Measurements from ENCODE around the gene CAPN2.
A peak's percentile ranks its signal among the peaks of the same experiment; 100 is the strongest.

Gene CAPN2

DNA sequence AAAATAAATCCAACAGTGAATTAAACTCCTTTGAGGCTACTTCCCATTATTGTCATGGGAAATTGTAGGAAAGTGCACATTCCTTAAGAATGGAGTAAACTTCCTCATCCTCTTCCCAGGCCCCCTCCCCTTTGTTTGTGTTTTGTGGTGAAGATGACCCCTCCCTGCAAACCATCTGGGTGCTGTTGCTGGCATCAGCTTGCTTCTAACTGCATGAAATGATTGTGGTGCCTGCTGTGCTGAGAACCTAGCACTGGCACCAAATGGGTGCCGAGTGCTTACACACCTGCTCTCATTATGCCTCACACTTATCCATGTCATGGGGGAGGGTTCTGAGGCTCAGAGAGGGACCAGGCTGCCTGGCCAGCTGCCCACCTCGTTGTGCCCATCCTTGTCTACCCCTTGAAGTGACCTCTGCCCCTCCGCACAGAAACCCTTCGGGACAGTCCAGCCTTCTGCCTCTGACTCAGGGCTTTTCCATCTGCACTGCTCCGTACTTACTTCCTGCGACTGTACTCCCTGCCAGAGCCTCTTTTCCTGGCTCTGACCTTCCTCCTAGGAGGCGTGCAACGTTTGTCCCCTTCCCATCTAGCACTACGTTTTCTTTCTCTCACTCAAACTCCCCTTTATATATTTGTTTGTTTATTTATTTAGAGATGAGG is 30.6 kb downstream of the CAPN2 start:
- H3K18ac ChIP-seq (ENCODE audit: low read length) = no peak overlapping the region
- H3K79me2 ChIP-seq (ENCODE audit: control insufficient read depth, insufficient read depth, low read length) = no peaks in the 10 kb centered on the region
- H3K36me3 ChIP-seq (ENCODE audit: control insufficient read depth, insufficient read depth, low read length) = peaks cover 5% of the 10 kb centered on the region
- H4K5ac ChIP-seq (ENCODE audit: low read length) = no peak overlapping the region
- no peak overlapping the region for H2AK5ac ChIP-seq (ENCODE audit: low read length)
- H3K27ac ChIP-seq (ENCODE audit: low read depth, low read length) = no peak overlapping the region
- WGBS (ENCODE audit: extremely low coverage, insufficient coverage, low lambda C conversion rate) = no CpG with 5 or more reads among the region's 9 CpGs
- H3K79me1 ChIP-seq (ENCODE audit: low read length) = no peaks in the 10 kb centered on the region
- H3K27me3 ChIP-seq (ENCODE audit: insufficient read depth, low read length, poor library complexity) = no peaks in the 10 kb centered on the region
- H3K23ac ChIP-seq (ENCODE audit: low read length) = no peak overlapping the region
- H3K9ac ChIP-seq (ENCODE audit: low read length) = no peak overlapping the region
- no peak overlapping the region for H2BK15ac ChIP-seq (replicated peaks; ENCODE audit: low read depth)
- no peak overlapping the region for H3K4ac ChIP-seq (ENCODE audit: low read depth, low read length)
- DNase-seq = no peak
- no peak overlapping the region for H2BK120ac ChIP-seq (ENCODE audit: low read depth, low read length)
- H3K4me2 ChIP-seq (ENCODE audit: low read length) = no peak overlapping the region
- no peak overlapping the region for H4K8ac ChIP-seq (ENCODE audit: low read depth, low read length)
- no peak overlapping the region for H3K56ac ChIP-seq (ENCODE audit: low read length)
- H3K4me3 ChIP-seq (ENCODE audit: low read length) = no peak overlapping the region
- H3K4me1 ChIP-seq (ENCODE audit: control insufficient read depth, low read depth, low read length) = peaks cover under 1% of the 10 kb centered on the region
- no peak overlapping the region for H2BK5ac ChIP-seq (ENCODE audit: low read length)

DNA sequence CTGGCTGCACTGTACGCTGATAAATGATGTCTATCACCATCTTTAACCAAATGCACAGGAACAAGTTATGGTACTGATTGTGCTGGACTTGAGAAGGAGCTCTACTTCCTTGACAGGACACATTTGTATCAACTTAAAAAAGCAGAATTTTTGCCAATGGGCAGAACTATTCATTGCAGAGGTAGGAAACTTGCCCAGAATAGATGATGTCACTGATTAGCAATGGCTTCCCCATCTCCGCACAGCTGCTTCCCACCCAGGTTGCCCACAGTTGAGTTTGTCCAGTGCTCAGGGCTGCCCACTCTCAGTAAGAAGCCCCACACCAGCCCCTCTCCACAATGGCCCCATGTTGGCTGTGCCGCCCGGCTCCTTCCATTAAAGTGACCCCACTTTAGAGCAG is 33.4 kb downstream of the CAPN2 start:
- Histone ChIP-seq H3K27ac (ENCODE audit: low read depth, low read length) (no peak overlapping the region), H3K79me2 (ENCODE audit: control insufficient read depth, insufficient read depth, low read length) (no peaks in the 10 kb centered on the region), H3K4me2 (ENCODE audit: low read length) (no peak overlapping the region), H2BK120ac (ENCODE audit: low read depth, low read length) (no peak overlapping the region), H3K27me3 (ENCODE audit: insufficient read depth, low read length, poor library complexity) (no peaks in the 10 kb centered on the region), H3K23ac (ENCODE audit: low read length) (no peak overlapping the region), H2AK5ac (ENCODE audit: low read length) (no peak overlapping the region), H2BK15ac (replicated peaks; ENCODE audit: low read depth) (no peak overlapping the region), H3K4me3 (ENCODE audit: low read length) (no peak overlapping the region), H2BK5ac (ENCODE audit: low read length) (no peak overlapping the region), H3K36me3 (ENCODE audit: control insufficient read depth, insufficient read depth, low read length) (peaks cover 5% of the 10 kb centered on the region), H3K79me1 (ENCODE audit: low read length) (no peaks in the 10 kb centered on the region), H3K56ac (ENCODE audit: low read length) (no peak overlapping the region), H3K4me1 (ENCODE audit: control insufficient read depth, low read depth, low read length) (peaks cover 2% of the 10 kb centered on the region), H3K4ac (ENCODE audit: low read depth, low read length) (no peak overlapping the region), H4K5ac (ENCODE audit: low read length) (no peak overlapping the region), H3K18ac (ENCODE audit: low read length) (no peak overlapping the region), H4K8ac (ENCODE audit: low read depth, low read length) (no peak overlapping the region), H3K9ac (ENCODE audit: low read length) (no peak overlapping the region)
- DNase-seq = no peak
- WGBS (ENCODE audit: extremely low coverage, insufficient coverage, low lambda C conversion rate) = no CpG with 5 or more reads among the region's 4 CpGs

DNA sequence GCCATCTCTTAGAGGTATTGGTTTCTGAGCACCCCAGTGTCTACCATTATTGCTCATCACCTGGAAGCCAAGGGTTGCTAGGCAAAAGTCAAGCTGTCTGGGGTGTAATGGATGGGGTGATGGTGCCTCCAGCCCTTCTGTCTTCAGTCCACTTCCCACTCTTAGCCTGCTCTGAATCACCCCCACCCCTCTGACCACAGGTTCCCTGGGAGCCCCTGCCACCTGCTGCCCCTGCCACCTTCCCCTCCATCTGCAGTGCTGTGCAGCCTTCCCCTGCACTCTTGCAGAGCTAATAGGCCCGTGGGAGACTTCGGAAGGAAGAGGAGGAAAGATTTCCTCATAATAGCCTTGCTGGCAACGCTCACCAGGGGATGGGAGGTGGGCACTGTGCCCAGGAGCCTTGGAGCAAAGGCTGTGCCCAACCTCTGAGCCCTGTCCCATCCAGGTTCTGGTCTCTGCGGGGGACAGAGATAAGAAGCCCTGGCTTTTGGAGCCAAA is 35.5 kb downstream of the CAPN2 start:
- H3K23ac ChIP-seq (ENCODE audit: low read length) = no peak overlapping the region
- no CpG with 5 or more reads among the region's 4 CpGs for WGBS (ENCODE audit: extremely low coverage, insufficient coverage, low lambda C conversion rate)
- no peaks in the 10 kb centered on the region for H3K79me2 ChIP-seq (ENCODE audit: control insufficient read depth, insufficient read depth, low read length)
- peaks cover 7% of the 10 kb centered on the region for H3K36me3 ChIP-seq (ENCODE audit: control insufficient read depth, insufficient read depth, low read length)
- no peak overlapping the region for H2BK15ac ChIP-seq (replicated peaks; ENCODE audit: low read depth)
- no peaks in the 10 kb centered on the region for H3K27me3 ChIP-seq (ENCODE audit: insufficient read depth, low read length, poor library complexity)
- no peak overlapping the region for H4K5ac ChIP-seq (ENCODE audit: low read length)
- H3K9ac ChIP-seq (ENCODE audit: low read length) = no peak overlapping the region
- H2BK5ac ChIP-seq (ENCODE audit: low read length) = no peak overlapping the region
- H3K27ac ChIP-seq (ENCODE audit: low read depth, low read length) = no peak overlapping the region
- no peak overlapping the region for H4K8ac ChIP-seq (ENCODE audit: low read depth, low read length)
- no peak overlapping the region for H2AK5ac ChIP-seq (ENCODE audit: low read length)
- DNase-seq = no peak
- no peak overlapping the region for H3K4me3 ChIP-seq (ENCODE audit: low read length)
- H3K4me2 ChIP-seq (ENCODE audit: low read length) = no peak overlapping the region
- H3K4ac ChIP-seq (ENCODE audit: low read depth, low read length) = no peak overlapping the region
- no peak overlapping the region for H3K18ac ChIP-seq (ENCODE audit: low read length)
- no peaks in the 10 kb centered on the region for H3K79me1 ChIP-seq (ENCODE audit: low read length)
- H2BK120ac ChIP-seq (ENCODE audit: low read depth, low read length) = no peak overlapping the region
- H3K56ac ChIP-seq (ENCODE audit: low read length) = no peak overlapping the region
- peaks cover 8% of the 10 kb centered on the region for H3K4me1 ChIP-seq (ENCODE audit: control insufficient read depth, low read depth, low read length)

DNA sequence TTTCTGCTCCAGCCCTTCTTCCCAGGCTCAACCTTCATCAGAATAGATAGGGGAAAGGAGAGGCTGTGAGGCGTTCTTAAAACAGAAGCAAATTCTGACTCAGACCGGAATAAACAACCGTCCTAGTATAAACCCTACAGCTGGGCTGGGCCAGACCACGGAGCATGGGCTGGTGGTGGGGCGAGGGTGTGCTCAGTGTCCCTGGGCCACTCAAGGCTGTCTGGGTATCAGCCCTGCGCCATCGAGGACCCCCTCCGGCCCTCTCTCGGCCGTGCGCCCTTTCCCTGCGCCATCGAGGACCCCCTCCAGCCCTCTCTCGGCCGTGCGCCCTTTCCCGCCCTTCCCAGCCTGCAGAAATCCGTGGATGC is 36.0 kb downstream of the CAPN2 start:
- WGBS (ENCODE audit: extremely low coverage, insufficient coverage, low lambda C conversion rate) = no CpG with 5 or more reads among the region's 18 CpGs
- peak overlapping the region; percentile 99 for H3K23ac ChIP-seq (ENCODE audit: low read length)
- peak overlapping the region; percentile 94 for H3K56ac ChIP-seq (ENCODE audit: low read length)
- no peak overlapping the region for H3K4ac ChIP-seq (ENCODE audit: low read depth, low read length)
- peak; percentile 51 for DNase-seq
- H3K4me1 ChIP-seq (ENCODE audit: control insufficient read depth, low read depth, low read length) = peaks cover 12% of the 10 kb centered on the region
- H3K18ac ChIP-seq (ENCODE audit: low read length) = peak overlapping the region; percentile 17
- no peaks in the 10 kb centered on the region for H3K27me3 ChIP-seq (ENCODE audit: insufficient read depth, low read length, poor library complexity)
- H3K79me2 ChIP-seq (ENCODE audit: control insufficient read depth, insufficient read depth, low read length) = no peaks in the 10 kb centered on the region
- peak overlapping the region; percentile 48 for H3K4me3 ChIP-seq (ENCODE audit: low read length)
- H3K27ac ChIP-seq (ENCODE audit: low read depth, low read length) = peak overlapping the region; percentile 28
- no peak overlapping the region for H4K8ac ChIP-seq (ENCODE audit: low read depth, low read length)
- peaks cover 7% of the 10 kb centered on the region for H3K36me3 ChIP-seq (ENCODE audit: control insufficient read depth, insufficient read depth, low read length)
- no peak overlapping the region for H2AK5ac ChIP-seq (ENCODE audit: low read length)
- H3K9ac ChIP-seq (ENCODE audit: low read length) = peak overlapping the region; percentile 90
- H3K4me2 ChIP-seq (ENCODE audit: low read length) = peak overlapping the region; percentile 96
- no peak overlapping the region for H2BK15ac ChIP-seq (replicated peaks; ENCODE audit: low read depth)
- H4K5ac ChIP-seq (ENCODE audit: low read length) = no peak overlapping the region
- no peak overlapping the region for H2BK5ac ChIP-seq (ENCODE audit: low read length)
- H3K79me1 ChIP-seq (ENCODE audit: low read length) = no peaks in the 10 kb centered on the region
- H2BK120ac ChIP-seq (ENCODE audit: low read depth, low read length) = no peak overlapping the region

DNA sequence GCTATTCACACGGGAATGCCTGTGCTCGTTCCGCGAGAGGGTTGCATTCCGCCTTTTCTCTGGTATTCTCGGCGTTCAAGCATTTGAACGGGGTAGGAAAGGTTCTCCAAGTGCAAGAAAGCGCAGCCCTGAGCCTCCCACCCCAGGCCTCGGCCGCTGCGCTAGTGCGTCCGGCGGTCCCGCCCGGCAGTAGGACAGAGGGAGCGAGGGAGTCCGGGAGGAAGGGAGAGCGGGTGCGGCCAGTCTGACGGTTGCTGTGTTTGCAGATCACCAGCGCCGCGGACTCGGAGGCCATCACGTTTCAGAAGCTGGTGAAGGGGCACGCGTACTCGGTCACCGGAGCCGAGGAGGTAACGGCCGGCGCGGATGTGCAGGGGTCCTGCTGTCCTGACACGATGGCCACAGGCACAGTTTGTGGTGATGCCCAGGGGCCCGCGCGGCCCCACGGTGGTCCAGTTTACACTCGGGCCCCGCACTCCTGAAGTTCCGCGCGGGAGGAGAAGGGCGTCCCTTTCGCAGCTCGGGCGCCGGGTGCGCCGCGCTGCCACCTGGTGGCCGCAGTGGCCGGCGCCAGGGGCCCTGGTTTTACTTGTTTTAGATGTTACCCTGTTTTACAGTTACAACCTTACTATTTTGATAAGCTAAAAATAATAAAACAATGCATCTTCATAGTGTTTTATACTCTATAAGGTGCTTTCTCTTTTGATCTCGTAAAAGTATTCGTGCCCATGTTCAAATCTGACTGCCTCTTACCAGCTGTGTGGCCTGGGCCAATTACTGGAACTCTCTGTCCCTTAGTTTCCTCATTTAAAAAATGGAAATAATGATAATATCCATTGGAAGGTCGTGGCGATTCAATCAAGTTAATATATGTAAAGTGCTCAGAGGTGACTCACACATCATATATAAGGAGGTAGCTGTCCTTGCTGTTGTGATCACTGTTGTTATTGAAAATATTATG is 36.7 kb downstream of the CAPN2 start:
- Histone ChIP-seq H3K56ac (ENCODE audit: low read length) (peak overlapping the region; percentile 94), H2BK15ac (replicated peaks; ENCODE audit: low read depth) (no peak overlapping the region), H3K23ac (ENCODE audit: low read length) (peak overlapping the region; percentile 99), H3K9ac (ENCODE audit: low read length) (peak overlapping the region; percentile 90), H3K27ac (ENCODE audit: low read depth, low read length) (peak overlapping the region; percentile 28), H3K18ac (ENCODE audit: low read length) (peak overlapping the region; percentile 17), H2AK5ac (ENCODE audit: low read length) (no peak overlapping the region), H4K8ac (ENCODE audit: low read depth, low read length) (no peak overlapping the region), H3K4me1 (ENCODE audit: control insufficient read depth, low read depth, low read length) (peaks cover 12% of the 10 kb centered on the region), H4K5ac (ENCODE audit: low read length) (no peak overlapping the region), H3K79me2 (ENCODE audit: control insufficient read depth, insufficient read depth, low read length) (no peaks in the 10 kb centered on the region), H3K79me1 (ENCODE audit: low read length) (no peaks in the 10 kb centered on the region), H3K36me3 (ENCODE audit: control insufficient read depth, insufficient read depth, low read length) (peaks cover 7% of the 10 kb centered on the region), H3K4me3 (ENCODE audit: low read length) (peak overlapping the region; percentile 48), H3K4me2 (ENCODE audit: low read length) (peak overlapping the region; percentile 96), H2BK5ac (ENCODE audit: low read length) (peak overlapping the region; percentile 36), H3K4ac (ENCODE audit: low read depth, low read length) (no peak overlapping the region), H2BK120ac (ENCODE audit: low read depth, low read length) (no peak overlapping the region), H3K27me3 (ENCODE audit: insufficient read depth, low read length, poor library complexity) (no peaks in the 10 kb centered on the region)
- DNase-seq = peak; percentile 73
- no CpG with 5 or more reads among the region's 61 CpGs for WGBS (ENCODE audit: extremely low coverage, insufficient coverage, low lambda C conversion rate)
